Peyer's patch (tissue), 4 donors: ENCODE data around the gene CORO1C.

ENCODE experiments used
- CTCF ChIP-seq, 6 experiments: fragments of 450-650 bp in 4 of 6; fragments of 200-600 bp in 2 of 6; sonication (generic) in 1 of 6; IDR thresholded peaks; one replicate each; pipeline ENCODE4 v1.5.1; 2017 to 2019; ENCODE audit warnings: antibody characterized with exemption in 6 of 6, mild to moderate bottlenecking in 3 of 6, moderate library complexity in 1 of 6
- POLR2A ChIP-seq, 2 donors: fragments of 450-650 bp; IDR thresholded peaks; one replicate each; pipeline ENCODE4 v1.5.1; 2017; ENCODE audit warnings: antibody characterized with exemption in 2 of 2, mild to moderate bottlenecking in 2 of 2, moderate library complexity in 2 of 2

- TF ChIP-seq POLR2A (IDR thresholded peaks at IDR 0.05): no peak
- TF ChIP-seq CTCF (IDR thresholded peaks at IDR 0.05): no peak
Observed at GRCh38 chr12:108595711-108596647, 135.3 kb downstream of the CORO1C start.
